Erythroblast (primary cell): ENCODE data around the gene SLU7.

Experiments used
- DNase-seq, 2 experiments: peaks; one replicate each; lab custom pipeline; 2025; lab: John Stamatoyannopoulos, UW
- GATA1 ChIP-seq: IDR thresholded peaks from 2 replicates; pipeline ENCODE4 v1.6.1; 2011; ENCODE audit warnings: low read depth, mild to moderate bottlenecking, control low read depth, low read length, moderate library complexity
- POLR2A ChIP-seq: IDR thresholded peaks from 2 replicates; pipeline ENCODE4 v1.6.1; 2011; ENCODE audit warnings: mild to moderate bottlenecking, low read length

Gene SLU7

GRCh38 chr5:160418561-160419457 lies at the start of gene SLU7:
TSS of gene SLU7 (minus strand) at chr5:160419081. CDS start at chr5:160415294, 3,787 bp downstream.
- TF ChIP-seq GATA1 (no peak), POLR2A (peak; percentile 84)
- DNase-seq: peak; percentile 96

GRCh38 chr5:160468363-160468975 lies 49.6 kb upstream of the SLU7 start:
- DNase-seq: no peak
- no peak for TF ChIP-seq GATA1
- no peak for TF ChIP-seq POLR2A

- no peak for TF ChIP-seq GATA1
- TF ChIP-seq POLR2A: no peak
- DNase-seq: peak; percentile 35 to 40
Observed at GRCh38 chr5:160467555-160468362, 48.9 kb upstream of the SLU7 start.

- DNase-seq: no peak
- no peak for TF ChIP-seq GATA1
- TF ChIP-seq POLR2A: no peak
Observed at GRCh38 chr5:160466889-160467554, 48.1 kb upstream of the SLU7 start.

GRCh38 chr5:160466116-160466515 lies 47.2 kb upstream of the SLU7 start:
- no peak for DNase-seq
- TF ChIP-seq GATA1: no peak
- TF ChIP-seq POLR2A: no peak

- no peak for DNase-seq
- no peak for TF ChIP-seq GATA1
- no peak for TF ChIP-seq POLR2A
Observed at GRCh38 chr5:160464466-160464797, 45.6 kb upstream of the SLU7 start.

GRCh38 chr5:160463740-160464465 lies 45.0 kb upstream of the SLU7 start:
- TF ChIP-seq POLR2A (no peak), GATA1 (no peak)
- no peak for DNase-seq

GRCh38 chr5:160463227-160463626 lies 44.3 kb upstream of the SLU7 start:
- DNase-seq: no peak
- no peak for TF ChIP-seq POLR2A
- no peak for TF ChIP-seq GATA1

- no peak for DNase-seq
- no peak for TF ChIP-seq POLR2A
- no peak for TF ChIP-seq GATA1
Observed at GRCh38 chr5:160462167-160462566, 43.3 kb upstream of the SLU7 start.

- no peak for DNase-seq
- no peak for TF ChIP-seq POLR2A
- TF ChIP-seq GATA1: no peak
Observed at GRCh38 chr5:160461378-160461777, 42.5 kb upstream of the SLU7 start.

- DNase-seq: no peak
- TF ChIP-seq GATA1: no peak
- TF ChIP-seq POLR2A: no peak
Observed at GRCh38 chr5:160460377-160461049, 41.6 kb upstream of the SLU7 start.

GRCh38 chr5:160458806-160459800 lies 40.2 kb upstream of the SLU7 start:
- TF ChIP-seq POLR2A: no peak
- no peak for TF ChIP-seq GATA1
- DNase-seq: no peak
